NCI-H1694 treated with DMSO at 0.1 percent for 48 hours (cell line): ENCODE measurements around the gene CHMP1A.

Experiments used
- DNase-seq: peaks from one replicate; lab custom pipeline; 2025; lab: John Stamatoyannopoulos, UW

The CHMP1A gene

DNA sequence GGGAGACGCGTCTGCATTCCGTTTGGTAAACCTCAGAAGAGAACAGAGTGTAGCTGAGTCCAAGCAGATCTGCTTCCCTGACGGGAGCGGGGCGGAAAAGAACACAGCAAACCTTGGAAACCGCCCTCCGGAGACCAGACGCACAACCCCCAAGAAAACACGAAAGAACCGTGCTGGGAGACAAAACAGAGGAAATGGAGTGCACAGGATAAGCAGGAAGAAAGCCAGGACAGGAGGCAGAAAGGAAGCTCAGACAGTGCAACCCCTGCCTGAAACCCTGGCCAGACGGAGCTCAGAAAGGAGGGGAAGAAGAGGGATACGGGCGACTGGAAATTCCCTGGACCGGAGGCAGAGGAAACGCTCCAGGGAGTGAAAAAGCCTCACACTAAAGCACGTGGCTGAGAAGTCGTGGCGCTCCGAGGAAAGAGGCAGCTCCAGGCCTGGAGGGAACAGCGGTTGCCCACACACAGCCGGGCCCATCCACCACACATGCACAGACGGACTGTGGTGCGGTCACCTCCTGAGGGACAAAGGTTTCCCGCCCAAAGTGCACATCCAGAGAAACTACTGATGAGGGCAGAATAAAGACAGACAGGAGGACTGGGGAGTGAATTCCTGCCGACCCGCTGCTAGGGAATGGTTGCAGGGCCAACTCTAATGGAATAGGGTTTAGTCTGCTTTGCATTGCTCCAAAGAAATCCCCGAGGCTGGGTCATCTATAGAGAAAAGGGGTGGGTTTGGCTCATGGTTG lies 33.8 kb downstream of the CHMP1A start:
- no peak for DNase-seq

DNA sequence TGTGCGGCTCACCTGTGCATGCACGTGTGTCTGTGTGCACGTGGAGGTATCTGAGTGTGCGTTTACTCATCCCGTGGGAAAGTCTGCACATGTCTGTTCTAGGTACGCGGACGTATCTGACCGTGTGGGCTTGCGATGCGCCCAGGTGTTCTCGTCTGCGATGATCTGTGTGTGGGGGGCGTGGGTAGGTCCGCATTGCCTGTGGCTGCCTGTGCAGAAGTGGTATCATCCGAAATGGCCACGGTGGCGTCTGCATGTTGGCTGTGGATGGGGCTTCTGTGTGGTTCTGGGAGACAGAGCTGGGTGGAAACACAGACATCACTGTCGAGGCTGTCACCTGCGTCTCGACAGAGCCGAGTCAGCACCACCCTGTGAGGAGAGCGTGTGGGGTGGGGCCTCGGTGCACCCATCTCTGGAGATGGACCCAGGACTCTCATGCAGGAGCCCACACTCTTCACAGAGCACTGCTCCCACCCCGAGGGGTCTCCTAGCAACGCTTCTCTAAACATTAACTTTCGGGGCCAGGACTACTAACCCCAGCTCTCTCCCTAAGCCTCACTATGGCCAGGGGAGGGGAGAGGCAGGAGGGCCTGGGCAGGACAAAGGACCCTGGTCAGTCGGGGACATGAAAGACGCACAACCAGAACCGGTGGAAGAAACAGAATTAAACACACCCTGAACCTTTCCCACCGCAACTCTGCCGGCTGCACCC lies 35.7 kb downstream of the CHMP1A start:
- DNase-seq, result no peak

DNA sequence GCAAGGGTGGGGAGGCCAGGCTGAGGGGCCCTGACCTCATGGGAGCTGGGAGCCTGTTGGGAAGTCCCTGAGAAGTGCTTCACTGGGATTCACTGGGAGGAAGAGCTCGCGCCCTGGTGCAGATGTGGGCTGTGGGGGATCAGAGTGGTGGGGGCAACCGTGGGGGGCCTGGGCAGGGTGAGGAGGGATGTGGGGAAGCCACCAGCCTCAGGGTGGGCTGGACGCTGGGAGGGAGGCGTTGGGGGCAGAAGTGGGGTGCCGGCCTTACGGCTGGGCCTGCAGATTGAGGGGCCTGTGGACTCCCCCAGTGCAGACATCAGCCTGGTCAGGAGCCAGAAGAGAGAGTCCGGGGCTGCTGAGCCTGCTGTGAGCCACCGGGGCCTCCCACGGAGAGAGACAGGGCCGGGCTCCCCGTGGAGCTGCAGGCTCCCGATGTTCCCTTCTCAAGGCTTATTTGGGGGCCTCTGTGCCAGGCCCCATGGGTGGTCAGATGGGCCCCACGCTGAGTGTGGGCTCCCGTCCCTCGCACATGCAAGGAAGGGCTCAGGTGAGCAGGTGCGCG lies 36.3 kb downstream of the CHMP1A start:
- DNase-seq, result no peak

DNA sequence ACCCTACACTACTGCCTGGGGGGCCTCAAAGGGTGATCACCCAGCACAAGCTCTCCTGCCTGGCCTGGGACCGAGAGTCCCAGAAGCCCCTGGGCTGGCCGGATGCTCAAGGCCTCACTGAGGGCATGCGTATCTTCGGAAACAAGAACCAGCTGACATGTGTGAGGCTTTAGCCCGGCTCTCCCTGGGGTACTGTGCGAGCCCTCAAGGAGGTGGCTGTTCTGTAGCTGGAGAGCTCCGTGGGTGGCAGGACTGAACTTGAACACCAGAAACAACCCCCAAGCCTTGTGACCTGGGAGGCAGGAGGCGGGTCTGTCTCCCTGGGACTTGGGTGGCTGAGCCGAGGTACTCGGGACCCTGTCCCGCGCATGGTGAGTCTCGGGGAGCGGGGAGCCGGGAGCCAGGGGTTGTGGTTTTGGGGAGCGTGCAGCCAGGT lies 37.1 kb downstream of the CHMP1A start:
- DNase-seq, result no peak

DNA sequence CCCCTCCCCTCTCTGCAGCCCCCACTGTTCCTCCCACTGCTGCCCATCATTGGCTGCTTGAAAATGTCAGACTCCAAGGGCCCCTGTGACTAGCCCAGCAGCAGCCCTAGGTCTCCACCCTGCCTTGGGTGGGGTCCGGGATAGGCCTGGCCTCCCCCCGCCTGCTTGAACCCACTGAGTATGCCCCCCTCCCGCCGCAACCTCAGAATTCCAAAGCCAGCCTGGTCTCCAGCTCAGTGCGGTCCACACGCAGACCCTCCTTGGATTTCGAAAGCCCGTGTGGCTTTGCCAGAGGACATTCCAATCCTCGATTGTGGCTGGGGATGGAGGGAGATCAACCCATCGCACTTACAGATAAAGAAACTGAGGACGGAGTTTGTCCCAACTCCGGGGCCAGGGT lies 37.7 kb downstream of the CHMP1A start:
- no peak for DNase-seq

DNA sequence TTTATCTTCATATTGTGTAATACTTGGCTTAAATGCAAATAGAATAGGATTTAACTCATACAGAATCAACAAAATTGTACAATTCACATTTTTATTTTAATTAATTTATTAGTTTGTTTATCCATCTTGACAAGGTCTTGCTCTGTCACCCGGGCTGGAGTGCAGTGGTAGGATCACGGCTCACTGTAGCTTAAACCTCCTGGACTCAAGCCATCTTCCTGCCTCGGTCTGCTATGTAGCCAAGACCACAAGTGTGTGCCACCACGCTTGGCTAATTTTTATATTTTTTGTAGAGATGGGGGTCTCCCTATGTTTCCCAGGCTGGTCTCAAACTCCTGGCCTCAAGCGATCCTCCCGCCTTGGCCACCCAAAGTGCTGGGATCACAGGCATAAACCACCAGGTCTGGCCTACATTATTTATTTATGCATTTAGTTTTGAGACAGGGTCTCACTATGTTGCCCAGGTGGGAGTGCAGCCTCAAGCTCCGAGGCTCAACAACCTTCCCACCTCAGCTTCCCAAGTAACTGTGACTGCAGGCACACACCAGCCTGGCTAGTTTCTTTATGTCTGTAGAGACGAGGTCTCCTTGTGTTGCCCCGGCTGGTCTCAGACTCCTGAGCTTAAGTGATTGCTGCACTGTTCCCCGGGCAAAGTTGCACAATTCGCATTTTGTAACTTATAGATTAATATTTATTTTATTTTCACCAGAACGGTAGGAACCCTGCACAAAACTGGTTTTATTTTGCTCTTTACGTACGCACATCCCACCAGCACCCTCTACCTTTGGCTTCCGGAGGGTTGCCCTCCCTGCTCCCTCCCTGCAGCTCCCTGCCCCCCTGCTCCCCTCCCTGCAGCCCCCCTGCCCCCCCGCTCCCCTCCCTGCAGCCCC lies 39.2 kb downstream of the CHMP1A start:
- no peak for DNase-seq

DNA sequence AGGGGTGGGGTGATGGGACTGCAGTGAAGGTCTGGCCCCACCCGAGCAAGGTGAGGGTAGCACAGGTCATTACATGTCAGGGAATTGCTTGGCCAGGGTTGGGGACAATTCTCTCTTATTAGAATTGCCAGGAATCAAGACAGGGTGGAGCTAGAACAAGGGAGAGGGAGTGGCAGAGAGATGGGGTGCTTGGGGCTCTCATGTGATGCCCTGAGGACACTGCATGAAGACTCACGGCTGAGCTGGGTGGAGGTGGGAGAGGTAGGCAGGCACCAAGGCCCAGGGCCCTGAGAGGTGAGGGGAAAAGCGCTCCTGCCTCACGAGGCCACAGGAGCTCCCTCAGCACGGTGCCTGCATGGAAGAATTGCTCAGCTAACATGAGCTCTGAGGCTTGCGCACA lies 40.5 kb downstream of the CHMP1A start:
- no peak for DNase-seq

DNA sequence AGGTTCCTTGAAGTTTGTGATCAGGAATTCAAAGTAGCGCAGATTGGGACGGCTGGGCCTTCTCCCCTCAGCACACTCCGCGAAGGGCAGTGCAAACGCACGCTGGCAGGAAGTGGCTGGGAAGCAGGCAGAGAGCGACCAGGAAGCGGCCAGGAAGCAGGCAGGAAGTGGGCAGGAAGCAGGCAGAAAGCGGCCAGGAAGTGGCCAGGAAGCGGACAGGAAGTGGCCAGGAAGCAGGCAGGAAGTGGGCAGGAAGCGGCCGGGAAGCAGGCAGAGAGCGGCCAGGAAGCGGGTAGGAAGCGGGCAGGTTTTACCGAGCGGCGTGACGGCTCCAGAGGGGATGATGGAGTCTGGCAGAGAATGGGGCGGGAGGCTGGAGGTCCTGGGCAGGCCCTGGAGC lies 40.9 kb downstream of the CHMP1A start:
- no peak for DNase-seq

DNA sequence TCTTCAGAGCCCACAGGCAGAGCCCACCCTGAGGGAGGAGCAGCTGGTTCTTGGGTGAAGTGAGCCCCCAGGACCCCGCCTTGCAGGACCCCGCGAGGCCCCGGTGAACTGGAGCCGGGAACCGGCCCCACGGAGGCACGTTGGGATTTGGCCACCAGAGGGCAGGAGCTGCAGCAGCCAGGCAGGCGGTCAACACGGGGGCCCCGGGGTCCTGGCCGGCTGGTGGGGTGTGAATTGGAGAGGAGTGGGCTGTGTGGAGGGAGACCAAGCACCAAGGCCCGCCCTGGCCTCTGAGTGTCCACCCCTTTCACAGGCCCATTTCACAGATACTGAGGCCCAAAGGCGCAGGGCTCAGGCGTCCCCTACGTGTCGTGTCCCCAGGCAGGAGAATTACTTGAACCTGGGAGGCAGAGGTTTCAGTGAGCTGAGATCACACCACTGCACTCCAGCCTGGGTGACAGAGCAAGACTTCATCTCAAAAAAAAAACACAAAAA lies 41.9 kb downstream of the CHMP1A start:
- no peak for DNase-seq

DNA sequence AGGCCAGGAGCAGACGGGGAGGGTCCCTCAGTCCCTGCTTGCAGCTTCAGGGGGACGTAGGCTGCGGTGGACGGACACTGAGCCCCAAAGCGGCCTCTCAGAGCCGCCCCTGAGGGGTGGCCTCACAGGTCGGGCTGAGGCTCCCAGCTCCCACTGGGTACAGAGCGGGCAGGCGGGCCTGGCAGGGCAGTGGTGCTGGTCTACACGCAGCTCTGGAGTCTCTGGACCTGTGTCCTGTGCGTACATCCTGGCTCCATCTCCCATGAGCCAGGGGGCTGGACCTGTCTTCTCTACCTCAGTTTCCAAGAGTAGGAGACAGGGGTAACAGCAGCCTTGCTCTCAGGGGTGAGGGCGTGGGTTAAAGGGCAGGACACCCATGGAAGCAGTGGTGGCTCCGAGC lies 42.3 kb downstream of the CHMP1A start:
- no peak for DNase-seq

DNA sequence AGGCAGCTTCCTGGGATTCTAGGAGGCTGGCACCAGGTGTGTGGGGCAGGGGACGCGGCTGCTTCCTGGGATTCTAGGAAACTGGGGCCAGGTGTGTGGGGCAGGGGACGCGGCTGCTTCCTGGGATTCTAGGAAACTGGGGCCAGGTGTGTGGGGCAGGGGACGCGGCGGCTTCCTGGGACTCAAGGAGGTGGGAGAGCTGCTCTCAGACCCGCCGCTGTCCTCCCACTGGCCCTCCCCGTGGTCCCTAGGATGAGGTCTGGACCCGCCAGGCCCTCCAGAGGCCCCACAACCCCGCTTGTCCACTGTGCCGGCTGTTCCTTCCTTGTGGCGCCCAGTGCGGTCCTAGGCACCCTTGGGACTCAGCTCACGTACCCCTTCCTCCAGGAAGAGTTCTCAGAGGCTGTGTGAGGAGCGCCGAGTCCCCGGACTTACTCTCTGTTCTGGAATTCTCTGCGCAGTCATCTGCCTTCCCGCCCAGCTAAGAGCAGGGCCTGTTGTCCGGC lies 43.5 kb downstream of the CHMP1A start:
- no peak for DNase-seq

DNA sequence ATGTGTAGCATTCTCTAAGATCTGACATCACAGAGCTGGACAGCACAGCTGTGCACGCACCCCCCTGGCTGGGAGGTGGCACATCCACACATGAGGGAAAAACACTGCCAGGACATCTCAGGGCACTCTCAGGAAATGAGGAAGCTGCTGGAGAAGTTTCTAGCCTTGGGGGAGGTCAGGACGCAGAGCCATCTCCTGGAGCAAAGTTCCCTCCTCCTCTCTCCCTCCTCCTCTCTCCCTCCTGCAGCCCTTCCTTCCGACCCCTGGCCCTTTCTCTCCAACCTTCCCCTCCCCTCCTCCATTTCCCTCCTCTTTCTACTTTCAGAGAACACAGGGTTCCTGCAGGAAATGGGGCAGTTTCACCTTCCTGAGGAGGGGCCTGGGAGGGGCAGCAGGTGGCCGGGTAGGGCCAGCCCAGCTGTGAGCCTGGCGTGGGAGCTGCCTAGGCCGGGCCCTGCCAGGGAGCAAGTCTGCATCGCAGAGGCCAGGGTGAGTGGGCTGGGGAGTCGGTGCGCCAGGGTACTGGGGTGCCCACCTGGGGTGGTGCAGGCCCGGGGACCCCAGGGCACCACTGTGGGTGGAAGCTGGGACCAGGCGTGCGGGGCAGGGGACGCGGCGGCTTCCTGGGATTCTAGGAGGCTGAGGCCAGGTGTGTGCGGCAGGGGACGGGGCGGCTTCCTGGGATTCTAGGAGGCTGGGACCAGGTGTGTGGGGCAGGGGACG lies 44.1 kb downstream of the CHMP1A start, which contains the start of gene DPEP1:
DPEP1 (plus strand) TSS at position 412 of the 723 bp plus-strand sequence. CDS start 16,769 bp downstream, outside the sequence.
- DNase-seq, result no peak

DNA sequence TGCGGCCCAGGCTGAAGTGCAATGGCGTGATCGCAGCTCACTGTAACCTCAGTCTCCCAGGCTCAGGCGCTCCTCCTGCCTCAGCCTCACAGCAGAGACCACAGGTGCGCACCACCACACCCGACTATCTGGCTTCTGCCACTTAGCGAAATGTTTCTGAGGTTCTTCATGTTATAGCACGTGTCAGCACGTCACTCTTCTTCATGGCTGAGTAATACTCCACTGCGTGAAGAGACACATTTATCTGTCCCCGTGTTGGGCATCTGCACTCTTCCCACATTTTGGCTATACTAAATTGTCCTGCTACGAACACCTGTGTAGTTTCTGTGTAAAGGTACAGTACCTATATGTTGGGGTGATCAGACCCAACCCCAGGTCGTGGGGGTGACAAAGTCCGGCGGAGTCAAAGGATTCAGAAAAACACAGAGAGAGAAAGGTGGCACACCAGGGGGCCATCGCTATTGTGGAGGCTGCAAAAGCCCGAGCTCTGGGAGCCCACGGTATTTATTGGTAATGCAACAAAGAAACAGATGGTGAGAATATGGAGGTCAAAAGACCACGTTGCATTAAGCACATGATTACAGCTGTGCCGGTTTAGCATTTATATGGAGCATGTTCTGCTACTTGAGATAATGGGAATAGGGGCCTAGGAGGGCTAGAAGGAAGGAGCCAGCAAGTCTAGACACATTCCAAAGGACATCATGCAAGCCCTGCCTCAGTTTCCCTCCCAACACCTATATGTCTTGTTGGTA lies 44.9 kb downstream of the CHMP1A start:
- no peak for DNase-seq

DNA sequence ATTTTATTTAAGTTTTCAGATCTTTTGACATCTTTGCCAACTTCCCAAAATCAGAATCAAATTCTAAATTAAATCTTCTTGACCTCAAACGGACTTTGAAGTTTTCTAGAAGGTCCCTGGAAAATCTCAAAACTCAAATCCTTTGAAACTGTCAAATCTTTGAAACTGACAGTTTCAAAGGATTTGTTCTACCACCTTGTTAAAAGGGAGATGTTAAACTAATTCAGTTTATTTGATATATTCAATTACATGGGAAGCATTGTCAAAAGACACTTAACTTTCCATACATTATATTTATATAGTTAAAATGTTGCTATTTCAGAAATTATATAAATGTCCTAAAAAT lies 47.4 kb downstream of the CHMP1A start:
- DNase-seq, result no peak

DNA sequence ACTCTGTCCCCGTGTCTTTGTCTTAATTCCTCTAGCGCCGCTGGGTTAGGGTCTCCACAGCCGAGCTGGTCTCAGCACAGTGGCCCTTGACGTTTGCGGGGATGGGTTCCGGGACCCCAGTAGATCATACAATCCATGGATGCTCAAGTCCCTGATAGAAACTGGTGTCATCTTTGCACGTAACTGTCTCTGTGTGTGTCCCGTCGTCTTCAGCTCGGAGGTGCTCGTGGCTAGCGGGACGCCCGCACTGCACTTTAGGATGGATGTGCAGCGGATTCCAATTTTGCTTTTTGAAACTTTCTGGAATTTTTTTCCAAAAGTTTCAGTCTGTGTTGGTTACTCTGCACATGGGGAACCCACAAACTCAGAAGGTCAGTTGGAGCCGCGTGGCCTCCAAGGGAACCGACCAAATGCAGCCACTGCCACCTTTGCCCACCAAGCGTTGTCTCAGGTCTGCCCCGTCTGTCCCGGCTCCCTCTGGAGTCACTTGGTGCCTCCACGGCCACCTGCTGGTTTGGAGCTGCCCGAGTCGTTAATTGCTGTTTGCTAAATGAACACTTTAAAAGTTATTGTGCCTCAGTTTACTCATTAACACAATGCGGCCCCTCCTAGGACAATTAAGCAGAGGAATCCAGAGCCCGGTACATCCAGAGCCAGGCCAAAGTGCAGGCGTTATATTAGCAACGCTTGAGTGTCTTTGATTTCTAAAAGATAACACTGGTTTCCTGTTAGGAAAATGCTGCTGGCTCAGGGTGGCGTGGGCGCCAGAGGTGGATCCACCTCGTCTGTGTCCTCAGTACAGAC lies 49.4 kb downstream of the CHMP1A start:
- no peak for DNase-seq

DNA sequence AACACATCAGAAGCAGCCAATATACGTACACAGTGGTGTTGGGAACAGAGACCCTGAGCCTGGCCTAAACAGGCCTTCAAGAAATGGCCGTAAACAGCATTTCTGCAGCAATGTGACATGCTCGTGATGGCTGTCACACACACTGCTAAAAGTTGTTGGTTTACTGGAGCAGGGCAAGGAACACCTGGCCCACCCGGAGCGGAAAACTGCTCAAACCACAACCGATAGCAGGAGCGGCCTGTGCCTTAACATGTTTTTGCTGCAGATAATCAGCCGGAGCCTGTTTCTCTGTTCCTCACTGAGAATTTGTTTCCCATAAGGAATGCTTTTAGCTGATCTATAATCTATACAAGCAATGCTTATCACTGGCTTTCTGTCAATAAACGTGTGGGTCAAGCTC lies 50.1 kb downstream of the CHMP1A start:
- DNase-seq, result no peak

DNA sequence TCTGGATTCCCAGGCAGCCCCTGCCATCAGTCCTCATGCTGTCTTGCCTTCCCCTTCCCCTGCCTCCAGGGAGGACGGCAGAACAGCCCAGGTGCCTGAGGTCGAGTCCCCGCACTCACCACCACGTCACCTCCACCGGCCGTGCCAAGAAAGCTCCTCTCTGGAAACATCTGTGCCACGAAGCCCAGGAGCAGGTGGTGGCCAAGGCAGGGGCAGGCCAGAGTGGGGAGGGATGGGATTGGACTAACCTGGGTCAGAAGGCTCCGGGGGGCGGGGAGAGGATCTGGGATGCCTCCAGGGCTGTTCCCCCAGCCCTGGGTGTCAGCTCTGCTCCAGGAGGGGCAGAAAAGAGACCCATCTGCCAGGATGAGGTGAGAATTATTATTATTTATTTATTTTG lies 51.5 kb downstream of the CHMP1A start:
- no peak for DNase-seq

DNA sequence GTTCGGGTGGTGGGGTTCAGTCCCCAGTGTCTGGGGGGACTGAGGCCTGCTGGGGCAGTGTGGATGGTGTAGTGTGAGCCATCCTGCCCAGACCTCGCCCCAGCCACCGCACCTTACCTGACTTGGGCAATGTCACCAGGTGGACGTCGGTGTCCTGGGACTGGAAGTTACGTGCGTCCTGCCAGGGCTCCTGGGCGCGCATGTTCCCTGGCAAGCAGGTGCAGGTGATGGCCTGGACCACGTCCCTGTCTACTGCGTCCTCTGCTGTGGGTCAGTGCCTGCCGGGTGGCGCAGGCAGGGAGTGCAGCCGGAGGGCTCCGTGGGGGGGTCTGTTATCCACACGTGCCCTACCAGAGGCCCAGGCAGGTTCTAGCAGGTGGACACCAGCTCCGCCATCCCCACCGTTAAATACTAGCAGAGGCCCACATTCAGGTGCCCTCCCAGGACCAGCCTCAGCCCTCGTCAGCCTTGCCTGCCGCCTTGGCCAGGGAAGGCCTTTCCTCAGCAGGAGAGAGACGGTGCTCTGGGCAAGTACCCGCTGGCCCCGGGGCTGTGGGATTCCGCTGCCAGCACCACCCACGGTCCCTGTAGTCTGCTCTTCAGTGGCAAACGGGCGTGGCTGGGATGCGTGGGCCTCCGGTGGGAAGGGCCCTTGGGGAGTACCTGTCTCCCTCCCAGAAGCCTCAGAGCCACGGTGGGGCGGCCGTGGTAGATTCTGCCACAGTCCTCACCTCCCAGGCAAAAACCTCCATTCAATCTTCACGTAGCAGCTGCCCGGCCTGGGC lies 52.1 kb downstream of the CHMP1A start:
- DNase-seq, result no peak

DNA sequence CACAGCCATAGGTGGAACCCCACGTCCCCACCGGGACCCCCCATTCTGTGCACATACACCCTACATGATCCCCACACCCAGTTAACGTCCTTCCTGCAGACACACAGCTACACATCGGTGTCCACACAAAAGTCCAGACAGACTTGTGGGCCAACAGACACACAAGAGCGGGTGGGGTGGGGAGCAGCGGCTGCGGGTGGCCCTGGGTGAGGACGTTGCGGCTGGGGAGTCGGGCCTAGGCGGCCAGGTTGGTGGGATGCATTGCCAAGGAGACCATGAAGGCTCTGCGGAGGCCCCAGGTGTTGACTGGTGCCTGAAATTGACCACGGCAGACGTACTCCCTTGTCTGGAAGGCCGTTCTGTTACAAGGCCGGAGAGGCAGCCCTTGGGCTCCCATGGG lies 52.7 kb downstream of the CHMP1A start:
- DNase-seq, result no peak
